HG02973 (cell line): ENCODE data around the gene AGPAT3.

ENCODE experiments used
- ATAC-seq: cut with Tn5 transposase; IDR thresholded peaks from one replicate; pipeline ENCODE4 v1.9.1; 2021; ENCODE audit warnings: moderate library complexity; ENCODE audit not compliant: unreplicated experiment

AGPAT3 gene

GRCh38 chr21:43921571-43921978 lies 56.6 kb downstream of the AGPAT3 start:
- ATAC-seq = no peak

GRCh38 chr21:43921979-43922945 lies 57.2 kb downstream of the AGPAT3 start:
- ATAC-seq = no peak

GRCh38 chr21:43922949-43923348 lies 57.9 kb downstream of the AGPAT3 start:
- ATAC-seq = no peak

- ATAC-seq = no peak
These were observed 58.4 kb downstream of the AGPAT3 start for GRCh38 chr21:43923391-43923790.

GRCh38 chr21:43924421-43925095 lies 59.5 kb downstream of the AGPAT3 start:
- no peak for ATAC-seq

GRCh38 chr21:43925096-43925481 lies 60.1 kb downstream of the AGPAT3 start:
- ATAC-seq = no peak

GRCh38 chr21:43925609-43926008 lies 60.6 kb downstream of the AGPAT3 start:
- no peak for ATAC-seq

- no peak for ATAC-seq
These were observed 61.2 kb downstream of the AGPAT3 start for GRCh38 chr21:43926196-43926595.

- no peak for ATAC-seq
These were observed 62.7 kb downstream of the AGPAT3 start for GRCh38 chr21:43927591-43928221.

GRCh38 chr21:43928222-43929125 lies 63.5 kb downstream of the AGPAT3 start:
- ATAC-seq = no peak

- no peak for ATAC-seq
These were observed 64.4 kb downstream of the AGPAT3 start for GRCh38 chr21:43929217-43929971.

GRCh38 chr21:43930074-43930847 lies 65.2 kb downstream of the AGPAT3 start:
- no peak for ATAC-seq

GRCh38 chr21:43930848-43931375 lies 65.9 kb downstream of the AGPAT3 start:
- no peak for ATAC-seq

- ATAC-seq = no peak
These were observed 66.5 kb downstream of the AGPAT3 start for GRCh38 chr21:43931489-43931888.

- ATAC-seq = no peak
These were observed 67.0 kb downstream of the AGPAT3 start for GRCh38 chr21:43932005-43932404.

- ATAC-seq = no peak
These were observed 68.2 kb downstream of the AGPAT3 start for GRCh38 chr21:43933199-43933598.

- no peak for ATAC-seq
These were observed 68.7 kb downstream of the AGPAT3 start for GRCh38 chr21:43933680-43934079.

- no peak for ATAC-seq
These were observed 69.1 kb downstream of the AGPAT3 start for GRCh38 chr21:43934116-43934515.
